ENCODE results near the gene MMP13. TPM values are rescaled to one million over a fixed set of nuclear protein-coding genes. Genes with fewer than 3 reads are reported as not detected.

Gene MMP13
- total RNA-seq, 2 donors from 2014 or later = not detected

DNA sequence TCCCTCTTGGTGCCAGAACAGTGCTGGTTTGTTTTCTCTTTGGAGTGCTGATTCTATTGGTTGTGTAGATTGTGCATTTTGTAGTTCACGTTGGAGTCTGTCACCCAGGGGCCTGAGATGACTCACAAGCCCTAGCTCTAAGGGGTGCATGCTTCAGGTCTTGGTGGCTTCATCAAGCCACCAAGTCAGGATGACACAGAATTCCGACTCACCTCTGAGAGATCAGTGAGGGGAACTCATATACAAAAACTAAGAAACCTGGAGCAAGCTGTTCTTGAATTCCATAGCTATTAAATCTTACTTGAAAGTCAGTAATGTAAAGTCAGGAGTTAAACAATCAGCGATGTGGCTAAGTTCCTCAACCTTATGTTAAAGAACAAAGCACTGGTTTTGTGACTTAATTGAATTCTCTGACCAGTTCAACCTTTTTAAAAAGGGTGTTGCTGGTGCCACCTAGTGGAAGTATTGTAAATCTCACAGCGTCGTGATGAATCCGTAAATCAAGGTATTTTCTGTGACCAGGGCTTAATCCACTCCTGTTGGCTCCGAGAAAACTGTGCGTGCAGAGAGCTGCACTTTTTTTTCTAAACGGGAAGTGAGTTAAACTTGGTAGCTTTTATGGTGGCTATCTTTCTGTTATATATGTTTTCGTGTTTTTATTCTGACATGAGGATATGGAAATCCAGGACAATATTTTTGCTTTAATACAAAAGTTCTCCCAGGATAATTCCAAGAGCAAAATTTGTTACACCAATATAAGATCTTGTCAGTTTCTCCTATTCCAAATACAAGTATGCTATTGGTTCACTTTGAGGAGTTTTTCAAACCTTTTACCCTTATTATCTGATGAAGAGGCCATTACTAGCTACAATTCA lies 14.6 kb downstream of the MMP13 start:
- intact Hi-C loops (cut with DNase I, micrococcal nuclease) = loop anchor here in 1 of 2 donors (10.0 kb wide), 1 partner anchor 206 kb away; no protein-coding TSS in a partner anchor
- DNase-seq (peak; percentile 33 to 36), ATAC-seq (peak; percentile 80)

- DNase-seq (no peak), ATAC-seq (no peak)
- intact Hi-C loops (cut with DNase I, micrococcal nuclease) = loop anchor here in 1 of 2 donors (10.0 kb wide), 1 partner anchor 92 kb away; the partner anchor contains the start of gene MMP3
These were observed 18.5 kb downstream of the MMP13 start for GRCh38 chr11:102936864-102937509.

- no peak for ATAC-seq
- intact Hi-C loops (cut with DNase I, micrococcal nuclease) = loop anchor here in 1 of 2 donors (10.0 kb wide), 1 partner anchor 91 kb away; the partner anchor contains the start of gene MMP3
These were observed 20.0 kb downstream of the MMP13 start for GRCh38 chr11:102935514-102935913.

GRCh38 chr11:102934735-102935134 lies 20.8 kb downstream of the MMP13 start:
- ATAC-seq (no peak), DNase-seq (no peak)
- intact Hi-C loops (cut with DNase I, micrococcal nuclease) = loop anchor here in 1 of 2 donors (10.0 kb wide), 1 partner anchor 90 kb away; the partner anchor contains the start of gene MMP3

More at GRCh38 chr11:102935514-102935913, 20.0 kb downstream of the MMP13 start:
- no peak for DNase-seq

GRCh38 chr11:102933627-102934026 lies 21.9 kb downstream of the MMP13 start:
- ATAC-seq (no peak), DNase-seq (no peak)
- intact Hi-C loops (cut with DNase I, micrococcal nuclease) = loop anchor here in 1 of 2 donors (10.0 kb wide), 1 partner anchor 89 kb away; the partner anchor contains the start of gene MMP3

GRCh38 chr11:102932678-102933077 lies 22.9 kb downstream of the MMP13 start:
- DNase-seq (no peak), ATAC-seq (no peak)
- intact Hi-C loops (cut with DNase I, micrococcal nuclease) = loop anchor here in 1 of 2 donors (10.0 kb wide), 1 partner anchor 88 kb away; the partner anchor contains the start of gene MMP3

DNA sequence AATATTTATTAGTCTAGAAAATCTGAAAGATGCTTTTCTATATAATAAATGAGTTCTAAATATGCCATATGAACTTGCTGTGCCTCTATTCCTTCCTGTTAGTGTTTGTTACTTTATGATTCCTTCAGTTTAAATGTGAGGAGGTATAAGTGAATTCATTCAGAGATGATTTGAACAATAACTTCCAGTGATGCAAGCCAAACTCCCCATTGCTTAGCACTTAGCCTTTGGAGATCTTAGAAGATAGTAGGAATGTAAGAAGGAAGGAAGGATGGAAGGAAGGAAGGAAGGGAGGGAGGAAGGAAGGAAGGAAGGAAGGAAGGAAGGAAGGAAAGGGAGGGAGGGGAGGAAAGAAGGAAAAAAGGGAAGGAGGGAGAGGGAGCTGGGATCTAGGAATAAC lies 25.1 kb downstream of the MMP13 start:
- DNase-seq (no peak), ATAC-seq (no peak)
- intact Hi-C loops (cut with DNase I, micrococcal nuclease) = loop anchor here in 1 of 2 donors (10.0 kb wide), 1 partner anchor 86 kb away; the partner anchor contains the start of gene MMP3

DNA sequence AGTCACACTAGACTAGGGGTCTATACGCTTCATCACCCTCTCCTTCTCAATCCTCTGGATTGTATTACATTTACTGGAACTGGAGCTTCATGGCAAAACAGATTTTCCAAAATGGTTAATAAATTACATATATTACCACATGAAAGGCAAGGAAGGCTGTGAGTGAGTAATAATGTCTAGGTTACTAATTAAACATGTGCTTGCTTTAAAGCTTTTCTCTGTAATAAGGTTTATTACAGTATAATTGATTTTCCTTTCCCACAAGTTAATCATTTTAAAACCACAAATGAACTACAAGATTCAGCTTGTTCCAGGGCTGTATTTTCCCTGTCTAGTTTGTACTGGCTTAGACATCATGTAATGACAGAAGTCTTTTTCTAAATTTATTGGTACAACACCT lies 25.6 kb downstream of the MMP13 start:
- DNase-seq = no peak
- intact Hi-C loops (cut with DNase I, micrococcal nuclease) = loop anchor here in 1 of 2 donors (10.0 kb wide), 1 partner anchor 85 kb away; the partner anchor contains the start of gene MMP3
- ATAC-seq = peak; percentile 59

- no peak for DNase-seq
- ATAC-seq = no peak
- intact Hi-C loops (cut with DNase I, micrococcal nuclease) = no loop called here
These were observed 26.4 kb downstream of the MMP13 start for GRCh38 chr11:102929166-102929565.

GRCh38 chr11:102928247-102928646 lies 27.3 kb downstream of the MMP13 start:
- peak in 1 of 2 donors; percentile 11 for DNase-seq
- intact Hi-C loops (cut with DNase I, micrococcal nuclease) = no loop called here
- peak; percentile 67 for ATAC-seq

DNA sequence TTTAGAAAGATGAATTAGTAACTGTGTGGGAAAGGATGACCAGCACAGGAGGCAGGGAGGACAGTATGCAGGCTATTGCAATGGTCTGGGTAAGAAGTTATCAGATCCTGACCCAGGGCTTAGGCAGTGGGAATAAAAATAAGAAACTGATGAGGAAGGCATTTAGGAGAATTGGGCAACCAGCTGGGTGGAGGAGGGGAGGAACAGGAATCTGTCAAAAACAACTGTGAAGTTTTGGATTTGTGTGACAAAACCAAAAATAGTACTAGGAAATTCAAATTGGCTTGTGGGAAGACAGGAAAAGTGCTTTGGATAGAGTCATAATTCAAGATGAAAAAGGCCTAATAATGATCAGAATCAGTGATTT lies 27.9 kb downstream of the MMP13 start:
- DNase-seq (no peak), ATAC-seq (no peak)
- intact Hi-C loops (cut with DNase I, micrococcal nuclease) = no loop called here

DNA sequence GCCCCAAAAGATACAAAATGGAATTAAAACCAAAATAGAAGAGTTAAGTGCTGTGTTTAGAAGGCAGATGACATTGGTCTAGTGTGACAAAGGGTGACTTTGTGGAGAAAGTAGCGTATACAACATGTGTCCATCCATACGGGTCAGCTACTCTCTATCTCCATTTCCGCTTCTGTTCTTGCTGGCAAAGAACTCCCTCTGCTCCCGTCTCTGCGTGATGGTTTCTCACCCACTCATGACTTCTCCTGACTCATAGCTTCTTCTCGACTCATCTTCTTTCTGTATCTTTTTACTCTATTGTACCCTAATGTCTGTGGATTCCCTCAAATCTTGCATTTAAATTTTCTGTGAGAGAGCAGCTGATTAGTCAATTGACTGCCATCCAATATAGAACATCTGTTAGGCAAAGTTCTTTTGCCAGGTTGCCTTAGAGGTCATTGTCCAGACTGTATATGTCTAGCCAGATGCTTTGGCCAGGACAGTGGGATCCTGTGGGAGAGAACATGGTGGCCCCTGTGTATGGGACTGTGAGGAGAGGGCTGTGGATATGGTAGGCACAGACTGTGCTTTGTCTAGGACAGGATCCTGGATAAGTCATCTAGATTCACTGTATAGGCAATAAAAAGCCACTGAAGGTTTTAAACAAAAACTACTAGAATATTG lies 28.4 kb downstream of the MMP13 start:
- intact Hi-C loops (cut with DNase I, micrococcal nuclease) = no loop called here
- ATAC-seq (no peak), DNase-seq (no peak)

GRCh38 chr11:102926517-102926916 lies 29.0 kb downstream of the MMP13 start:
- intact Hi-C loops (cut with DNase I, micrococcal nuclease) = no loop called here
- DNase-seq (peak in 1 of 2 donors; percentile 30), ATAC-seq (peak; percentile 65)

- no peak for DNase-seq
These were observed 29.5 kb downstream of the MMP13 start for GRCh38 chr11:102925988-102926387.

DNA sequence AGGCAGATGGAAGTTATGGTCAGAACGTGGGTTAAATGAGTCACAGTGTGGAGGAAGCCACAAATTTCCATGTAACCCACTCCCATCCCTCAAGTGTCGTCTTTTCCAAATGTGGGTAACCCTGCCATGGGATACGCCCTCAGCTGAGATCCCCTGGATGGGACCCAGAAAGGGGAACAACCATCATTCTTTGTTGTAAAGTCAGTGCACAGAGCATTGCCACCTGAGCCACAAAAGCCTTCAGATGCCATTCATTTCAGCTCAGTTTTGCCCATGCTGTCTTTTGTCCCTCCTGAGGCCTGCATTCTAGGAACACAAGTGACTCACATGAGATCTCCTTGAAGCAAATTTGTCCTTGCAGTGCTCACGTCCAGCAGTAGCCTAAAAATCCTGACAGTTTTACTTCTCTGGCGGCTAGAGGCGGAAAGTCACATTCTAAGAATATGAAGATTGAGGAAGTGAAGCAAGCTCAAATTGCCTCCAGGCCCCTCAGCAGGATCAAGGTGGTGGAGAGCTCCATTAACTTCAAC lies 30.6 kb downstream of the MMP13 start:
- DNase-seq (peak in 1 of 2 donors; percentile 8), ATAC-seq (no peak)
- intact Hi-C loops (cut with DNase I, micrococcal nuclease) = no loop called here

More at GRCh38 chr11:102925988-102926387, 29.5 kb downstream of the MMP13 start:
- intact Hi-C loops (cut with DNase I, micrococcal nuclease) = no loop called here
- ATAC-seq = peak; percentile 69

DNA sequence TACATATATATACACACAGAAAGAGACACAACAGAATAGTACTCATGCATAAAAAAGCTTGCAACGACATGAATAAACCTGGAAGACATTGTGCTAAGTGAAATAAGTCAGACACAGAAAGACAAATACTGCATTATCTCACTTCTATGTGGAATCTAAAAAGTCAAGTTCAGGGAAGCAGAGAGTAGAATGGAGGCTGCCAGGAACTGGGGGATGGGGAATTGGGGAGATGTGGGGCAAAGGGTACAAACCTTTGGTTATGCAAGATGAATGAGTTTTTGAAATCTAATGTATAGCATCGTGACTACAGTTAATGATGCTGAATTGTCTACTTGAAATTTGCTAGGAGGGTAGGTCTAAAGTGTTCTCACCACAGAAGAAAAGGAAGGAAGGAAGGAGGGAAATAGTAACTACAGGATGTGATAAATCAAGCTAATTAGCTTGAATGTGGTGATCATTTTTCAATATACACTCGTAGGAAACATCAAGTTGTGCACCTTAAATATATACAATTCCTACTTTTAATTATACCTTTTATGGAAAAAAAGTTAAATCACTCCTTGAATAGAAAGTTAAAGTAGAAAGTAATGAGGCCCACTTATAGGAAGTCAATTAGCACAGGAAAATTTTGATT lies 33.8 kb downstream of the MMP13 start:
- no peak for ATAC-seq

DNA sequence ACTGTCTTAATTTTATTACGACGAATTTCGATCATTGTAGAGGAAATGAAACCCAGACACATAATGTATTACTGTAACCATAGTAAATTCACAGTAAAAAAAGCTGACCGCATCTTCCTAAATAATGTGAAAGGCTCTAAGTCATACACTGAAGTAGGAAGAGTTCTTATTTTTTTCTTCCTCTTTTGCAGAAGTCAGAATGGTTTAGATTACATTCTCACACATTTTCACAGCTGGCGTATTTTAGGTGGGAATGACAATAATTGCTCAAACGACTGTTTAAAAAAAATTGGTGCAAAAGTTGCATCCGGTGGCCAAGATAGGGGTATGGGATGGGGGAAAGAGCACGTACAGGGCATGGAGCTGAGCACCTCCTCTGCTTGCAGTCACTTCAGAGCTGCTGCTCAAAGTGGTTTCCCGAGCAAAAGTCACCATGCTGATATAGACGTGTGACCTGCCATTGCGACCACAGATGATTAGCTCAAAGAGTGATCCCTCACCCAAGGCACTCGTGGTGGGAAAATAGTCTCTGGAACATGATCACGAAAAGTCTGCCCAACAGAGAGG lies 35.3 kb downstream of the MMP13 start:
- ATAC-seq (no peak), DNase-seq (no peak)
- intact Hi-C loops (cut with DNase I, micrococcal nuclease) = no loop called here

More for the DNA sequence above, 33.8 kb downstream of the MMP13 start:
- DNase-seq = no peak
- intact Hi-C loops (cut with DNase I, micrococcal nuclease) = no loop called here

DNA sequence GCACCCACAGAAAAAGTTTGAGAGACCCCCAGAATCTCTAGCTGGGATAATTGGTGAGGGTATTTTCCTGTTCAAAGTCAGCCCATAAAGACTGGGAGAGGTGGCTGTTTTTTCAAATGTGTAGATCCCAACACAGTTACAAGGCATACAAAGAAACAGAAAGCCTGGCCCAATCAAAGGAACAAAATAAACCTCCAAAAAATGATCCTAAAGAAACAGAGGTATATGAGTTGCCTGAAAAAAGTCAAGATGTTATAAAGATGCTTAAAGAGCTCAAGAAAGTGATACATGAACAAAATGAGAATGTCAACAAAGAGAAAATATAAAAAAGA lies 40.5 kb downstream of the MMP13 start:
- ATAC-seq (no peak), DNase-seq (no peak)
- intact Hi-C loops (cut with DNase I, micrococcal nuclease) = no loop called here

Data from left colon (tissue), 2 donors.